ENCODE data around the gene CIDEA.
A peak's percentile ranks its signal among the peaks of the same experiment; 100 is the strongest.

CIDEA gene

GRCh38 chr18:12302391-12303147 lies 48.4 kb downstream of the CIDEA start:
- no peak for DNase-seq

- DNase-seq: peak; percentile 25
These were observed 50.4 kb downstream of the CIDEA start for GRCh38 chr18:12304351-12305210.

GRCh38 chr18:12305211-12305610 lies 51.0 kb downstream of the CIDEA start:
- no peak for DNase-seq

- DNase-seq: no peak
These were observed 51.9 kb downstream of the CIDEA start for GRCh38 chr18:12305930-12306629.

- no peak for DNase-seq
These were observed 52.9 kb downstream of the CIDEA start for GRCh38 chr18:12306752-12307700.

- peak; percentile 13 for DNase-seq
These were observed 53.7 kb downstream of the CIDEA start, which contains the start of gene TUBB6 for GRCh38 chr18:12307701-12308385. Gene TUBB6, plus strand, starts transcription at chr18:12308241. Its CDS starts 52 bp downstream, at chr18:12308293.

GRCh38 chr18:12308386-12309100 lies 54.4 kb downstream of the CIDEA start:
- DNase-seq: no peak

GRCh38 chr18:12309683-12310198 lies 55.6 kb downstream of the CIDEA start:
- no peak for DNase-seq

- no peak for DNase-seq
These were observed 56.6 kb downstream of the CIDEA start for GRCh38 chr18:12310762-12311161.

GRCh38 chr18:12312976-12313375 lies 58.8 kb downstream of the CIDEA start:
- no peak for DNase-seq

- no peak for DNase-seq
These were observed 59.5 kb downstream of the CIDEA start for GRCh38 chr18:12313530-12314245.

- no peak for DNase-seq
These were observed 60.6 kb downstream of the CIDEA start for GRCh38 chr18:12314591-12315305.

GRCh38 chr18:12315490-12315889 lies 61.3 kb downstream of the CIDEA start:
- DNase-seq: no peak

GRCh38 chr18:12315911-12316310 lies 61.8 kb downstream of the CIDEA start:
- no peak for DNase-seq

GRCh38 chr18:12317664-12318333 lies 63.6 kb downstream of the CIDEA start:
- DNase-seq: no peak

GRCh38 chr18:12318334-12318697 lies 64.2 kb downstream of the CIDEA start:
- DNase-seq: no peak

- DNase-seq: no peak
These were observed 64.7 kb downstream of the CIDEA start for GRCh38 chr18:12318857-12319256.

- no peak for DNase-seq
These were observed 67.2 kb downstream of the CIDEA start for GRCh38 chr18:12321333-12321732.
